HEK293 (cell line): ENCODE data around the gene NOP9.

Experiments used
- CTCF ChIA-PET: fragments of 350-600 bp; formaldehyde crosslinking; extraction: SDS; loops from one replicate; lab custom pipeline; 2021; ENCODE audit warnings: antibody characterized with exemption; lab: Yijun Ruan, JAX
- POLR2A ChIA-PET: fragments of 300-600 bp; formaldehyde crosslinking; extraction: SDS; loops from one replicate; lab custom pipeline; 2020; ENCODE audit warnings: antibody characterized with exemption, inconsistent platforms; lab: Yijun Ruan, JAX
- H3K27ac ChIP-seq: fragments of 200-500 bp; sonication (Bioruptor generic); 2 replicates; pipeline ENCODE4 v1.5.1; 2014; ENCODE audit warnings: low read depth, low read length, control low read depth, inconsistent platforms; ENCODE audit errors: extremely low read depth
- H3K36me3 ChIP-seq, 2 experiments: fragments of 200-500 bp in 1 of 2; sonication (Bioruptor generic) in 1 of 2; 1 replicate in 1 of 2; 2 replicates in 1 of 2; pipeline ENCODE4 v1.5.1; 2014 to 2017; ENCODE audit warnings: inconsistent platforms in 2 of 2, low read length in 2 of 2; ENCODE audit not compliant: control insufficient read depth in 2 of 2, insufficient read depth in 1 of 2
- H3K4me1 ChIP-seq: fragments of 200-500 bp; sonication (Bioruptor generic); 2 replicates; pipeline ENCODE4 v1.5.1; 2014; ENCODE audit warnings: mild to moderate bottlenecking, low read length, inconsistent platforms; ENCODE audit not compliant: control insufficient read depth, insufficient read depth
- H3K4me3 ChIP-seq: 2 replicates; pipeline ENCODE4 v1.5.1; 2011; ENCODE audit warnings: low read depth, mild to moderate bottlenecking, control low read depth, low read length, moderate library complexity
- H3K9me3 ChIP-seq: fragments of 200-500 bp; sonication (Bioruptor generic); 2 replicates; pipeline ENCODE4 v1.5.1; 2014; ENCODE audit warnings: low read depth, low read length, inconsistent platforms; ENCODE audit not compliant: control insufficient read depth, insufficient read depth
- INSM2 ChIP-seq: fragments of 450-650 bp; formaldehyde crosslinking; IDR thresholded peaks from 2 replicates; pipeline ENCODE4 v1.5.1; 2016; ENCODE audit warnings: missing biosample characterization, missing genetic modification characterization
- KLF10 ChIP-seq: fragments of 450-650 bp; IDR thresholded peaks from 2 replicates; pipeline ENCODE4 v1.5.1; 2018; ENCODE audit warnings: missing biosample characterization, mild to moderate bottlenecking, missing genetic modification characterization
- SCRT1 ChIP-seq: fragments of 450-650 bp; formaldehyde crosslinking; IDR thresholded peaks from 2 replicates; pipeline ENCODE4 v1.5.1; 2016; ENCODE audit warnings: missing biosample characterization, missing genetic modification characterization, borderline replicate concordance
- SP3 ChIP-seq: fragments of 450-650 bp; formaldehyde crosslinking; IDR thresholded peaks from 2 replicates; pipeline ENCODE4 v1.5.1; 2016; ENCODE audit warnings: missing biosample characterization, missing genetic modification characterization
- WT1 ChIP-seq: fragments of 450-650 bp; formaldehyde crosslinking; IDR thresholded peaks from 2 replicates; pipeline ENCODE4 v1.5.1; 2016; ENCODE audit warnings: missing biosample characterization, missing genetic modification characterization
- ZBTB10 ChIP-seq: fragments of 450-650 bp; formaldehyde crosslinking; IDR thresholded peaks from 2 replicates; pipeline ENCODE4 v1.5.1; 2016; ENCODE audit warnings: missing biosample characterization, missing genetic modification characterization
- ZBTB48 ChIP-seq: fragments of 450-650 bp; formaldehyde crosslinking; IDR thresholded peaks from 2 replicates; pipeline ENCODE4 v1.5.1; 2016; ENCODE audit warnings: missing biosample characterization, missing genetic modification characterization
- ZFP3 ChIP-seq: fragments of 450-650 bp; formaldehyde crosslinking; IDR thresholded peaks from 2 replicates; pipeline ENCODE4 v1.5.1; 2016; ENCODE audit warnings: low read depth, missing biosample characterization, missing genetic modification characterization
- ZFP37 ChIP-seq: fragments of 450-650 bp; formaldehyde crosslinking; IDR thresholded peaks from 2 replicates; pipeline ENCODE4 v1.5.1; 2016; ENCODE audit warnings: missing biosample characterization, missing genetic modification characterization
- ZFP69B ChIP-seq: fragments of 450-650 bp; formaldehyde crosslinking; IDR thresholded peaks from 2 replicates; pipeline ENCODE4 v1.5.1; 2016; ENCODE audit warnings: missing biosample characterization, missing genetic modification characterization
- ZNF121 ChIP-seq: fragments of 450-650 bp; formaldehyde crosslinking; IDR thresholded peaks from 2 replicates; pipeline ENCODE4 v1.5.1; 2016; ENCODE audit warnings: missing biosample characterization, missing genetic modification characterization
- ZNF148 ChIP-seq: fragments of 450-650 bp; formaldehyde crosslinking; IDR thresholded peaks from 2 replicates; pipeline ENCODE4 v1.5.0; 2017; ENCODE audit warnings: missing biosample characterization, missing genetic modification characterization, borderline replicate concordance
- ZNF174 ChIP-seq: fragments of 450-650 bp; formaldehyde crosslinking; IDR thresholded peaks from 2 replicates; pipeline ENCODE4 v1.5.0; 2017; ENCODE audit warnings: missing biosample characterization, mild to moderate bottlenecking, missing genetic modification characterization
- ZNF239 ChIP-seq: fragments of 450-650 bp; formaldehyde crosslinking; IDR thresholded peaks from 2 replicates; pipeline ENCODE4 v1.5.1; 2016; ENCODE audit warnings: missing biosample characterization, missing genetic modification characterization
- ZNF280C ChIP-seq: fragments of 450-650 bp; formaldehyde crosslinking; IDR thresholded peaks from 2 replicates; pipeline ENCODE4 v1.5.1; 2016; ENCODE audit warnings: missing biosample characterization, missing genetic modification characterization
- ZNF311 ChIP-seq: fragments of 450-650 bp; formaldehyde crosslinking; IDR thresholded peaks from 2 replicates; pipeline ENCODE4 v1.5.1; 2017; ENCODE audit warnings: missing biosample characterization, missing genetic modification characterization, borderline replicate concordance
- ZNF449 ChIP-seq: fragments of 450-650 bp; formaldehyde crosslinking; IDR thresholded peaks from 2 replicates; pipeline ENCODE4 v1.5.1; 2017; ENCODE audit warnings: missing biosample characterization, mild to moderate bottlenecking, missing genetic modification characterization, moderate library complexity
- ZNF521 ChIP-seq: fragments of 450-650 bp; formaldehyde crosslinking; IDR thresholded peaks from 2 replicates; pipeline ENCODE4 v1.5.1; 2017; ENCODE audit warnings: missing biosample characterization, mild to moderate bottlenecking, missing genetic modification characterization
- ZNF664 ChIP-seq: fragments of 450-650 bp; formaldehyde crosslinking; IDR thresholded peaks from 2 replicates; pipeline ENCODE4 v1.5.1; 2016; ENCODE audit warnings: missing biosample characterization, missing genetic modification characterization
- ZNF704 ChIP-seq: fragments of 450-650 bp; formaldehyde crosslinking; IDR thresholded peaks from 2 replicates; pipeline ENCODE4 v1.5.1; 2016; ENCODE audit warnings: missing biosample characterization, missing genetic modification characterization

The NOP9 gene

GRCh38 chr14:24312736-24313507, 13.3 kb downstream of the NOP9 start (continued):
- TF ChIP-seq ZNF704 (no peak), ZNF449 (tag by site-specific recombination) (no peak), ZFP69B (tag by site-specific recombination) (no peak), WT1 (tag by site-specific recombination) (no peak), ZBTB10 (tag by site-specific recombination) (no peak), ZNF121 (tag by site-specific recombination) (no peak), ZNF311 (tag by site-specific recombination) (no peak), ZFP37 (tag by site-specific recombination) (no peak)

- Histone ChIP-seq H3K27ac (no peak overlapping the region), H3K4me3 (no peak overlapping the region), H3K36me3 (peaks cover 0 to 42% of the 10 kb centered on the region in 2 experiments; a peak in 1 of 3 replicates), H3K9me3 (no peaks in the 10 kb centered on the region), H3K4me1 (no peaks in the 10 kb centered on the region)
- ChIA-PET POLR2A (no interaction called here), CTCF (interaction anchor here (1.0 to 1.3 kb wide), 3 partner anchors 17 to 118 kb away, joined by 3 to 5 read pairs (median 4); no protein-coding TSS in a partner anchor)
- TF ChIP-seq ZFP37 (tag by site-specific recombination) (no peak), ZNF148 (tag by site-specific recombination) (no peak), ZBTB48 (tag by site-specific recombination) (no peak), ZNF664 (no peak), ZNF521 (no peak), INSM2 (tag by site-specific recombination) (no peak), ZNF280C (no peak), ZFP3 (tag by site-specific recombination) (no peak), ZBTB10 (tag by site-specific recombination) (no peak), SCRT1 (tag by site-specific recombination) (no peak), KLF10 (tag by site-specific recombination) (no peak), SP3 (tag by site-specific recombination) (no peak), ZNF239 (no peak), ZNF174 (tag by site-specific recombination) (no peak)
Measured at GRCh38 chr14:24313913-24314312, 14.3 kb downstream of the NOP9 start.
